Cardiac muscle cell (in vitro differentiated cells and primary cell): ENCODE data around the gene B4GALNT3. TPM values are rescaled to one million over a fixed set of nuclear protein-coding genes. Genes with fewer than 3 reads are reported as not detected.

Source experiments
- DNase-seq, 2 donors: peaks; one replicate each; pipeline versions ENCODE4 v3.0.0 to v3.0.0-alpha.2; 2010 to 2017; ENCODE audit warnings: low read depth in 1 of 2, low spot score in 1 of 2
- H3K27ac ChIP-seq: fragments of 200-600 bp; sonication (generic); 2 replicates; pipeline ENCODE4 v1.5.1; 2016
- H3K27me3 ChIP-seq: fragments of 200-600 bp; sonication (generic); 2 replicates; pipeline ENCODE4 v1.6.0; 2016; ENCODE audit warnings: control low read depth
- H3K36me3 ChIP-seq: fragments of 200-600 bp; sonication (generic); 2 replicates; pipeline ENCODE4 v1.5.1; 2016; ENCODE audit warnings: control low read depth
- H3K4me1 ChIP-seq: fragments of 200-600 bp; sonication (generic); 2 replicates; pipeline ENCODE4 v1.8.1; 2017; ENCODE audit warnings: low read depth, mild to moderate bottlenecking, mixed run types
- H3K4me3 ChIP-seq: fragments of 200-600 bp; sonication (generic); 2 replicates; pipeline ENCODE4 v1.5.1; 2016; ENCODE audit warnings: mild to moderate bottlenecking
- H3K9me3 ChIP-seq: fragments of 200-600 bp; sonication (generic); 2 replicates; pipeline ENCODE4 v1.5.1; 2017; ENCODE audit warnings: low read depth, mild to moderate bottlenecking, control low read depth
- CTCF ChIP-seq: IDR thresholded peaks from 2 replicates; pipeline ENCODE4 v1.5.1; 2012; ENCODE audit warnings: low read depth, mild to moderate bottlenecking, low read length
- polyA plus RNA-seq: library from polyadenylated mRNA; unstranded; fragments of >200 nt; fragmentation: Nextera tagmentation; extraction: Ambion mirVana; gene quantifications from 2 replicates; pipeline ENCODE4 v1.2.1, GENCODE V29; 2016
- total RNA-seq: library from RNA; depleted of rRNA; stranded (reverse); fragments of >200 nt; gene quantifications from 2 replicates; pipeline ENCODE4 v1.2.3, GENCODE V29; 2016

The B4GALNT3 gene
- total and polyA plus RNA-seq, 2 experiments from 2014 or later, result 23.7 to 38.6 TPM

- H3K27me3 ChIP-seq, result no peaks in the 10 kb centered on the region
- H3K4me3 ChIP-seq, result no peak overlapping the region
- no peak overlapping the region for H3K27ac ChIP-seq
- TF ChIP-seq CTCF, result no peak
- H3K36me3 ChIP-seq, result no peaks in the 10 kb centered on the region
- H3K4me1 ChIP-seq, result peaks cover 11% of the 10 kb centered on the region
- no peaks in the 10 kb centered on the region for H3K9me3 ChIP-seq
- DNase-seq, result no peak
These were observed 68.0 kb downstream of the B4GALNT3 start for GRCh38 chr12:527729-528128.

- Histone ChIP-seq H3K4me3 (no peak overlapping the region), H3K27me3 (no peaks in the 10 kb centered on the region), H3K4me1 (peaks cover 5% of the 10 kb centered on the region), H3K36me3 (no peaks in the 10 kb centered on the region), H3K27ac (no peak overlapping the region), H3K9me3 (no peaks in the 10 kb centered on the region)
- no peak for TF ChIP-seq CTCF
- DNase-seq, result no peak
These were observed 70.6 kb downstream of the B4GALNT3 start for GRCh38 chr12:530308-530707.

DNA sequence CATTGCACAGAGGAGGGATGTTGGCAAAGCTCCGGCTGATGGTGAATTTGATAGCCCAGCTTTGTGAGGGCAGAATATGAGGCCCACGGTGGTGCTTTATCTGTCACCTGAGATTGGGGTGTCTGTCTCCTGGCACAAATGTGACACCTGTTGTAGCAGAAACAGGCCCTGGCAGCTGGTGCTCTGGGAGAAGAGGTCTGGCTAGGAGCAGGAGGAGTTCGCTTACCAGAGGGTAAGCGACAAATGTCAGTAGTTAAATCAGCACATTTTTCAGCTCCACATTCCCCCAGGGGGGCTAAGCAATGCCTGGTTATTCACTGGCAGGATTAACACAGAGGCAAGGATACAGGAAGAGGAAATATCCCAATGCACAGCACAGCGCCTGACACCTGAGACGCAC, 71.1 kb downstream of the B4GALNT3 start:
- no peaks in the 10 kb centered on the region for H3K27me3 ChIP-seq
- no peaks in the 10 kb centered on the region for H3K9me3 ChIP-seq
- H3K4me3 ChIP-seq, result no peak overlapping the region
- H3K36me3 ChIP-seq, result no peaks in the 10 kb centered on the region
- peaks cover 5% of the 10 kb centered on the region for H3K4me1 ChIP-seq
- TF ChIP-seq CTCF, result no peak
- DNase-seq, result no peak
- no peak overlapping the region for H3K27ac ChIP-seq

DNA sequence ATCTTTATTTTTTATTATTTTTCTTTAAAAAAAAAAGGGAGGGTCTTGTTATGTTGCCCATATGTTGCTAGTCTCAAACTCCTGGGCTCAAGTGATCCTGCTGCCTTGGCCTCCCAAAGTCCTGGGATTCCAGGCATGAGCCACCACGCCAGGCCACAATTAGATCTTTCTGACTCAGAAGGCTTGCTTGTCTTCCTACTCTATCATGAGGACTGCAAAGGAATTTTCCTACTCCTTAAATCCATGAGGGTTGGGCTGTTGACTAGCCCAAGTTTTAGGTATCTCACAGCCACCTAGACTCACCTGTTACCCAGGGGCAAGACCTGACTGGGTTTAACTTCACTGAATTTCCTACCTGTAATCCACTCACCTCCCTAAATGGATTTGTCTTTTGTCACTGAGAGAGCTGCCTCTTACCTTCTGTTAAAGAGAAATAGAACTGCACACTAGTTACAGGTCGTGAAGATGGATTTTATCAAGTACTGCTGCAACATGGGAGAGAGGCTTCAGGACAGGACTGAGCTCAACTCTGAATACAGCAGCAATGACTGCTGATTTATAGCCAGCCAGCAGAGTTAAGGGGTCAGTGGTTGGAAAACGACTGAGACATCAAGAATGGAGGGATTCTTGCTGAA, 72.3 kb downstream of the B4GALNT3 start:
- no peak for DNase-seq
- Histone ChIP-seq H3K4me3 (no peak overlapping the region), H3K4me1 (peaks cover 5% of the 10 kb centered on the region), H3K36me3 (no peaks in the 10 kb centered on the region), H3K9me3 (no peaks in the 10 kb centered on the region), H3K27me3 (no peaks in the 10 kb centered on the region), H3K27ac (no peak overlapping the region)
- no peak for TF ChIP-seq CTCF

DNA sequence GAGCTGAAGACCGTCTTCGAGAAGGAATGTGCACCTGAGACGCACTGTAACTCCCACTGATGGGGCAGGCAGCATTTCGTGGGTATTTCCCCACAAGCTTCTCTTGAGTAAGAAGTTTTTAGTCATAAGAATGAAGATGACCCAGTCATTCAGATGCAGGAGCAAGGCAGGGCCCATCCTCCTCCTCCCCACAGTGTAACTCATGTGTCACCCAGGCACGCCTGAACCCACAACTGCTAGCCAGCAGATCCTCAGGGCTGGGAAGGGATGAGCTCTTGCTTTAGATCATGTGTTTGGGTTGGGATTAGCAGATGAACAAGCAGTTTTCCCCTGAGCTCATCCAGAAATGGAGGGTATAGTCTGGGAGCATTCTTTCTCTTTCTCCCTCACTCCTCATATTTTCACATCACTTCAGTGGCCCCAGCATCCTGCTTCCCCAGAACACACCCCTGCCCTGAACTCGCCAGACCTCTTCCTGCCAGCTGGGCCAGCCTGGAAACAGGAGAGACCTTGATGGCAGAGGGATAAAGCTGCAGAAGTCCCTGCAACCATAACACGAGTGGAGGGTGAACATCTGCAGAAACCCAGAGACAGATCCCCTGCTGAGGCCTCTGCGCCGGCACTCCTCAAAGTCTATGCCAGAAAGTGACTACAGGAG, 73.3 kb downstream of the B4GALNT3 start:
- Histone ChIP-seq H3K36me3 (no peaks in the 10 kb centered on the region), H3K27ac (no peak overlapping the region), H3K9me3 (no peaks in the 10 kb centered on the region), H3K4me1 (peaks cover 5% of the 10 kb centered on the region), H3K27me3 (no peaks in the 10 kb centered on the region), H3K4me3 (no peak overlapping the region)
- DNase-seq, result peak in 1 of 2 donors; percentile 24
- no peak for TF ChIP-seq CTCF
